Dermis blood vessel endothelial cell (primary cell): Measurements from ENCODE around the gene SRXN1. TPM values are rescaled to one million over a fixed set of nuclear protein-coding genes. Genes with fewer than 3 reads are reported as not detected.
A peak's percentile ranks its signal among the peaks of the same experiment; 100 is the strongest.

Experiments used
- DNase-seq: peaks from one replicate; pipeline ENCODE4 v3.0.0; 2010
- total RNA-seq: library from RNA; depleted of rRNA; stranded (reverse); fragments of >200 nt; gene quantifications from 2 replicates; pipeline ENCODE4 v1.2.3, GENCODE V29; 2014

Gene SRXN1
- total RNA-seq, 1 donor from 2014 or later: 30.3 TPM

DNA sequence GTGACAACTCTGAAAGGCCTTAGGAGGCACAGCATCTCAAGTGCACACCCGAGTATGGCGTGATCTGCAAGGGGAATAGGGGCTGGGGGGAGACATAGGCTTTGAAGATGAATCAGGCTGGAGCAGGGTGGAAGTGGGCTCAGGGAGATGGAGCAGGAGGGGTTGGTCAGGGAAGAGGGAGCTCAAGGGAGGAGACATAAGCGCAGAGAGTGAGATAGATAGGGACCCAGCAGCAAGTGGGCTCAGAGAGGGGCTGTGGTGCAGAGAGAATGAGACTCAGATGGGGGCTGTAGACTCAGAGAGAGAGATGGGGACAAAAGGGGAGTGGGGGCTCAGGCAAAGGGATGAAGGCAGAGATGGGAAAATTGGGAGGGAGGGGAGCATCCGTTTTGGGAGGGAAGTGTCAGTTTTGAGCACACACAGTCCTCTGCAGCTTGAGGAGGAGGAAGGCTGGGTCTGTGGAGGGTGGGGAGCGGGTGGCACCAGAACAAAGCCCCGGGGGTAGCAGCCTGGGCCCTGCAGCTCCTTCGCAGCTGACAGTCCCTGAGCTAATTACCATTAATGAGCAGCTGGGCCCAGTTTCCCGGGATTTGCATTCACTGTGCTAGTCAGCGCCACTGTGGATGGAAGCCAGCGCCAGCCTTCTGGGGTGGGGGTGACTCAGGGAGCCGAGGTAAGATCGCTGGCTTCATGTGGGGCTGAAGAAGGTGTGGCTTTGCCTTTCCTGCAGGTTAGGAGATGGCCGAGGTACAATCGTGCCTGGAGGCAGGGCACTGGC lies 18.7 kb downstream of the SRXN1 start:
- DNase-seq: no peak

DNA sequence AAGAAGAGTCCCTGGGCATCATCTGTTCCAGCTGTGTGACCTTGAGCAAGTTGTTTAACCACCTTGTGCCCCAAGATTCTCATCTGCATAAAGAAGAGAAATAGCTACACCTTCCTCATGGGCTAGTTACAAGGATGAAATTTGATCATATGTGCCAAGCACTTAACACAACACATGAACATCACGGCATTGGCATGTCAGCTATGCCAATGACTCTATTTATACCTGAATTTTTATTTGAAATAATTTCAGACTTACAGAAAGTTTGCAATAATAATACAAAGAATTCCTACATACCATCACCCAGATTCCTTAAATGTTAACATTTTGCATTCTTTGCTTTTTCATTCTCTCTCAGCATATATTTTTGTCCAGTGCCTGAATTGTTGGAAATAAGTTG lies 21.9 kb downstream of the SRXN1 start:
- DNase-seq: no peak

DNA sequence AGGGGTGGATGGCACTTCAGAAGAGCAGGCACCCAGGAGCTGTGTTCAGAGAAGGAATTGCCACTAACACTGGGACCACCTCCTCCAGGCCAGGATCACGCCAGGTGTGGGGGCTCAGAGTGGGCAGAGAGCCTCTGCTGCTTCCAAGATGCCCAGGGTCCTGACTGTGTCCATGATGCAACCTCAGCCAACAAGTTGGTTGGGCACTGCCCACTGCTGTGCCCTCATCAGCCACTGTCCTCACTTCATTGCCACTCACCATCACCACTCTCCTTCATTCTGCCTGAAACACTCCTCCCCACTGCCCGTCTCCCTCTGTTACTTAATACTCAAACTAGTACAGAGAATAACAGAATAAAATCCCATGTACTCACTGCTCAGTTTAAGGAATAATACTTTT lies 26.4 kb downstream of the SRXN1 start:
- no peak for DNase-seq

DNA sequence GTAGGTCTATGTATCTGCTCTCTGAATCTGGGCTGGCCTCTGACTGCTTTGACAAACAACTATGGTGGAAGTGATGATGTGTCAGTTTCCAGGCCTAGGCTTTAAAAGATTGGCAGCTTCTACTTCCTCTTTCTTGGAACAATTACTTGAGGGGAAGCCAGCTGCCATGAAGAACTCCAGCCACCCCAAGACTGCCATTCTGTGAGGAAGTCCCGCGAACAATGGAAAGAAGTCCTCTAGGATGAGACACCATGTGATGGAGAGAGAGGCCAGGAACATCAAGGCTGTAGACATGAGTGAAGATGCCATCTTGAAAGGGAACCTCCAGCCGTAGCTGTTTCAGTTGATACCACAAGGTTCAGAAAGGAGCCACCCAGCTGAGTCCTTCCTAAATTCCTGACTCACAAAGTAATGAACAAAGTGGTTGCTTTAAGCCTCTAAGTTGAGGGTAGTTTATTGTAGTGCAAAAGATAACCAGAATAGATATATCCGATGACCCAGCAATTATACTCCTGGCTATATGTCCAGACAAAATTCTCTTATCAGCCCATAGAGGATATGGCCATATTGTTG lies 27.6 kb downstream of the SRXN1 start:
- peak; percentile 78 for DNase-seq

DNA sequence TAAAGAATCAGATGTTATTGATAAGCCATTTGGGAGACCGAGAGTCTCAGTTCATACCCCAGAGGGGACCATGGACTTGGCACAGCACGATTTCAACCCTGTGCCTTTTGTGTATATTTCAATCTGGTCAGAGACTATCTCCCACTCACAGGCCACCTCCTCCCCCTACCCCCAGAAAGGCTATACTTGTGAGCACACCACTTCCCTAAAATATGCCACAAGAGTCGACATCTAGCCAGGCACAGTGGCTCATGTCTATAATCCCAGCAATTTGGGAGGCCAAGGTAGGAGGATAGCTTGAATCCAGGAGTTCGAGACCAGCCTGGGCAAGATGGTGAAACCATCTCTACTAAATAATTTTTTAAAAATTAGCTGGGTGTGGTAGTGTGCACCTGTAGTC lies 29.3 kb downstream of the SRXN1 start:
- no peak for DNase-seq

DNA sequence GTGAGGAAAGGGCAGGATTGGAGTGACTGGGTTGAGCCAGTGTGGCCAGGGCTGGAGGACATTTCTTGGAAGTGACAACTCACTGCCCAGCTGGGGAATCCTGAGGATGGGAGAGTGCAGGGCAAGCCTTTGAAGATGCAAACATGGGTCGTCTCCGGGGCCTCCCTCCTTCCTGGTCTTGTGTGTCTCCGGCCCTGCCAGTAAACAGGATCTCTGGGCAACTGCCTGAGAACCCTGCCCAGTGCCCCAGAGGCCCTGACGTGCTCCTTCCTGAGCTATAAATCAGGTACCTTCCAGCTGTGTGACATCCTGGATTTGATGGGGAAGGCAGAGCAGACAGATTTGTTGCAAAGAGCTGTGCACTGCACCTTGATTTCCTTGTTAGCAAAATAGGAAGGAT lies 30.0 kb downstream of the SRXN1 start:
- DNase-seq: no peak

DNA sequence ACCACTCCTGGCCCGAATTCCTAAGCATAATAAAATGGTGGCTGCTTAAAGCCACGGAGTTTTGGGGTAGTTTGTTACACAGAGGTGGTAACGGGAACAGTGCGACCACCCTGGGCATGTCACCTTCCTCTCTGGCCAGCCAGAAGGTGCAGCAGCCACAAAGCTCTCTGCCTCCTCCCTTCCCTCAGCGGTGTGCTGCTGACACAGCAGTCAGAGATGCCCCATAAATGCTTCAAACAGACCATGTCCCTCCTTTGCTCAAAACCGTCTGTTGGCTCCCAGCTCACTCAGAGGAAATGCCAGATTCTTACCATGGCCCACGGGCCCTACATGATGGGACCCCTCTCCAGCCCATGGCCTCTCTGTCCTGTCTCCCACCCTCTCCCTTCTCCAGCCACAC lies 30.8 kb downstream of the SRXN1 start:
- no peak for DNase-seq

DNA sequence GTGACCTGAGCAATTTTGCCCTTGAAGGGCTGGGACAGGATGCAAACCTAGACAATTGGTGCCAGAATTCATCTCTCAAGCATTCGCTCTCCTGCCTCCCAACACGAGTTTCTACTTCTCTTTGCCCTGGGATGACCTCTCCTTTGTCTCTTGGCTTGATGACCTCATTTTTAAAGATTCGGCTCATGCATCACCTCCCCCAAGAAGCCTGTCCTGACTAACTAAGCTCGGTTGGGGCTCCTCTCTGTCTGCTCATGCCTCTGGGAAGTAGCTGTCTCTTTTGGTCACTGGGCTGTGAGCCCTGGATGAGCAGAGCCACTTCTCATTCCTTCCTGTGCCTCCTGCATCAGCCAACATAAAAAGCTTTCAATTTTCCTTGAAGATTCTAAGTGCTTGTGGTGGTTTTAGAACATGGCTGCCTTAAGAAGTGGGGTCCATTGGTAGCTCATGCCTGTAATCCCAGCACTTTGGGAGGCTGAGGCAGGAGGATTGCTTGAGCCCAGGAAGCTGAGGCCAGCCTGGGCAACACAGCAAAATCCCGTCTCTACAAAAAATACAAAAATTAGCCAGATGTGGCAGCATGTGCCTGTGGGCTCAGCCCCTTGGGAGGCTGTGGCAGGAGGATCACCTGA lies 31.8 kb downstream of the SRXN1 start:
- DNase-seq: peak; percentile 41

DNA sequence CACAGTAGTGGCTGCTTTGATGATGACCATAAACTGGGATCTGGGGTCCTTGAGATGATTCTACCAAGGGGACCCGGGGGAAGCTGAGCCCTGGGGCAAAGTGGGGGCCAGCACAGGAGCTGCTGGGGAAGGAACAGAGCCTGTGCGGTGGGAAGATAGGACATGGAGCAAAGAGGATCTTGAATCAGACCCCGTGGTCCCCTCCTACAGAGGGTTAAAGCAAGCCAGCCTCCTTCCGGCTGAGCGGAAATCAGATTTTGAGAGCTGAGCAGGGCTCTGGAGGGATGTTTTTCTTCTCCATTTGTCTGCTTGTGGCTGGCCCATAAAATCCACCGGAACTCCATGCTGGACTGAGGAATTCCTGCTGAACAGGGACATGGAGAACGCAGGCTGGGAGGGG lies 32.8 kb downstream of the SRXN1 start:
- no peak for DNase-seq

DNA sequence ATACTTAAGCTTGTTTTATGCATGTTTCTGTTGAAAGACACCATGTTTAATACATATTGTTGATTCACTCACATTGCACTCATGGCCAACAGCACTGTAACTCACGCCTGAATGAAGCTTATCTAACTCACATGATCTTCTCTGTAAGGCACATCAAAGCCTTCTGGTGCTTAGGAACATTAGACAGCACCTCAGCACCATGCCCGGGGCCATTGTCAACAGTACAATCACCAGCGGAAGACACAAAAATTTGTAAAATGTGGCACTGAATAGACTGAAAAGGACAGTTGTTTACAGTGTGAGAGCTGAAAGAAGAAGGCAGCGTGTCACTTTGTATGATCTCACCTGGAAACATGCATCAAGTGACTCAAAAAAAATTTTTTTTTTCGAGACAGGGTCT lies 34.0 kb downstream of the SRXN1 start:
- DNase-seq: no peak

DNA sequence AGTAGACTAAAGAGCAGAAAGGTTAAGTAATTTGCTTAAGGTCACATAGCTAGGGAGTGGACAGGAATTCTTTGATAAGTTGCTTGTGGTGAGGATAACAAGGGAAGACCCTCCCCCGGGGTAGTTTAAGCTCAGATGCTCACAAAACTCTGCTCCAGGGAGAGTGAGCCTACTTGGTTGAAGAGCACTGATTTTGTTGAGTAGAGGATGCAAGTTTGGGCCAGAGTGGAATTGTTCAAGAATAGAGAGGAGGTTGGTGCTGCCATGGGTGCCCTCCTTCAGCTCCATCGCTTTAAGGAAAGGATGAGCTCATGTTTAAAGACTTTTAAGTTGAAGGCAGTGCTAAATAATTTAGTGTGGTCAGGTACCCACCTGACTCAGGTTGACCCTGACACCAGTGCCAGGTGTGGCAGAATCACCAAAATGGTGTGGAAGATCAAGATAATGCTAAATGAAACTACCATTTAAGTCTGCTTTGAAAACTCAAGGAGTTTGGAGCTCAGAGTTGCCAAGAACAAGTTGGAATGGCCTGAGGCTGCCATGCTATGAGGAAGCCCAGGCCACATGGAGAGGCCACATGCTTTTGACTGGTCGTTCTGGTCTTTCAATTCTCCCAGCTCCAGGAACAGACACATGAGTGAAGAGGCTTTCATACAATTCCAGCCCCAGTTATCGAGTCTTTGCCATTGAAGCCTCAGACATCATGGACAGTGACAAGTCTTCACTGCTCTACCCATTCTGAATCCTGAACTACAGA lies 34.9 kb downstream of the SRXN1 start:
- no peak for DNase-seq

DNA sequence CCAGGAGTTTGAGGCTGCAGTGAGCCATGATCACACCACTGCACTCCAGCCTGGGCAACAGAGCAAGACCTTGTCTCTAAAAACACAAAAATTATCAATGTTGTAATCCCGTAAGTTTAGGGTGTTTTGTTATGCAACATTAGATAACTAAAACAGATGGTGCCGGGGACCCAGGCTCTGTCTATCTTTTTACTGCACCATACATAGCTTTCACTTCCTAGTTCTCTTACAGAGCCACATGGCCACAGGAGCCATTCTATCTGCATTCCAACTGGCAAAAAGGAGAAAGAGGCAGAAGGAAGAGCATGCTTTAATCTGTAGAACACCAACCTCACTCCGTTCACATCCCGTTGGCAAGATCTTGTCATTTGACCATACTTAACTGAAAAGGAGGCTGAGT lies 37.5 kb downstream of the SRXN1 start:
- no peak for DNase-seq

DNA sequence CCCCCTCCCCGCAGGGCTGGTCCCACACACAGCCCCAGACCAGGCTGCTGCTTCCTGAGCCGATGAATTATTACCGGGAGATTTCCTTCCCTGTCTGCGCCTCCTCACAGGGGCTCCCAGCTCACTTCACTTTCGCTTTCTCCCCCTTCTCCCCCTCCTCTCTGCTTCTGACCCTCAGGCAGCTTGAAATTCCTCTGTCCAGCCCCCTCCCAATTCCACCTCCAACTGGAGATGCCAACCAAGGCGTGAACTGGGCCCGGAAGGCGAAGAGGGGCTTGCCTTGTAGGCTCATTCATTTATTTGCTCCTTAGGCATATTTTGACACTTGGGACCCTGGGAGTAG lies 41.2 kb downstream of the SRXN1 start:
- peak; percentile 26 for DNase-seq

DNA sequence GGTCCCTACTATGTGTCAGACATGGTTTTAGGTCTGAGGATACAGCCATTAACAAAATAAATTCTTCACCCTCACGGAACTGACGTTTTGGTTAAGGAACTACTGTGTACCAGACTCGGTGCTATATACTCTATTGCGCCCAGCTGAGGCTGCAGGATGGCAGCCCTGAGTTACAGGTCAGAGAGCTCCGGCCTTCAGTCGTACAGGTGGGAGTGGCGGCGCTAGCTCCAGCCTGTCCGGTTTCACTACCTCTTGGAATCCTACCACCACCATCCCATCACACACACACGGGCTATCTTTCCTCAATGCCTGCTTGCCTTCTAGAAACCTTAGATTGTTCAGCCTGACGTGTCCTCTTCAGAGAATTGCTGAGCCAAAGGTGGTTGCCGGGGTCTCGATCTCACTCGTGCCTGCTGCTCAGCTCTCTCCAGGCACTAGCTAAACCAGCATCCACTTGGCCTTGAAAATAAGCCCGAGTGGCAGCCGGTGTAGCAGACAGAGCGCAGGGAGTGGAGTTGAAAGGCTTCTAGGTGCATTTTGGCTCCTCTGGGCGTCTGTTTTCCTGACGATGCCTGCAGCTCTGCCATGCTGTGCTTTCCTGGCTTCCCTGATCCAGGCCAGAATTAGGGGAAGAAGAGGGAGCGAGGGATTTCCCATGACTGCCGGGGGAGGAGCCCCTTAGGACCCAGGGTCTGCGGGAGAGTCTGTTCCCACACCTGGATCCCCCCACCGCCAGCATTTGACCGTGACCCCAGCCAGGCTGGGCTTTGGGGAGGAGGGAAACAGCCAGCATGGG lies 41.8 kb downstream of the SRXN1 start:
- DNase-seq: no peak

DNA sequence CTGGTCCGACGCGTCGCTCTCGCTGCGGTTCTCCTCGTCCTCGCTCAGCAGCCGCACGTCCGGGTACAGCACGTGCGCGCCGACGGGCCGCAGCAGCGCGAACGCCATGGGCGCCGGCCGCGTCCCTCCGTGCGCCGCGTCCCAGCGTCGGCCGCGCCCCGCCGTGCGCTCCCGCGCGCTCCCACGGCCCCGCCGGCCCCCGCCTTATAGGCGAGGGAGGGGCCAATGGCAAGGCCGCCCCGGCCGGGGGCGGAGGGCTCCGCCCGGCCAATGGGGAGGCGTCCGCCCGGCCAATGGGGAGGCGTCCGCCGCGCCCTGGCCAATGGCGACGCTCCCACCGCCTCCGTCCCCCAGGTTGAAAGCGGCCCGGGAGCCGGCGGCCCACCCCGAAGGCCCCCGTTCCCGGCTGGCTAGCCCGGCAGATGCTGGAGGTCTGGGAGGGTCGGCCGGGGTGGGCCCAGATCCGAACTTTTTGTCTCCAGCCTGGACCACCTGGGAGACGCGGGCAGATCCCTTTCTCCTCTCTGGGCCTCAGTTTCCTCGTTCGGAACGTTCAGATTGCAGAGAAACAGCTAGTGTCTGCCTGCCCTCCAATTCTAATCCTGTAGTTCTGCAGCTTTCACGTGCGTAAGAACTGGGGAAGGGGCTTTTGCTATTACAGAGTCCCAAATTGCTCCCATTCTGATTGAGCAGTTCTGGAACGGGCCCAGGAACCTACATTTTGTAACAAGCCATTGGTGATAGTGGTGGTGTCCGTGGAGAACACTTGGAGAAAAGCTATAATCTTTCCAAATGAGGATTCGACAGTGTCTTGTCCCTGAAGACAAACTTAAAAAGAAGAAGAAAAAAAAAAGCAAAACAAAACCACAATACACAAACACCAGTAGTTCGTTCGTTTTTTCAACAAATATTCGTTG lies 42.6 kb downstream of the SRXN1 start, which contains the start of gene TCF15:
Gene TCF15, minus strand, starts transcription at position 180 of the 917 bp plus-strand sequence. Its CDS starts 72 bp downstream, at position 108.
- DNase-seq: peak; percentile 71

DNA sequence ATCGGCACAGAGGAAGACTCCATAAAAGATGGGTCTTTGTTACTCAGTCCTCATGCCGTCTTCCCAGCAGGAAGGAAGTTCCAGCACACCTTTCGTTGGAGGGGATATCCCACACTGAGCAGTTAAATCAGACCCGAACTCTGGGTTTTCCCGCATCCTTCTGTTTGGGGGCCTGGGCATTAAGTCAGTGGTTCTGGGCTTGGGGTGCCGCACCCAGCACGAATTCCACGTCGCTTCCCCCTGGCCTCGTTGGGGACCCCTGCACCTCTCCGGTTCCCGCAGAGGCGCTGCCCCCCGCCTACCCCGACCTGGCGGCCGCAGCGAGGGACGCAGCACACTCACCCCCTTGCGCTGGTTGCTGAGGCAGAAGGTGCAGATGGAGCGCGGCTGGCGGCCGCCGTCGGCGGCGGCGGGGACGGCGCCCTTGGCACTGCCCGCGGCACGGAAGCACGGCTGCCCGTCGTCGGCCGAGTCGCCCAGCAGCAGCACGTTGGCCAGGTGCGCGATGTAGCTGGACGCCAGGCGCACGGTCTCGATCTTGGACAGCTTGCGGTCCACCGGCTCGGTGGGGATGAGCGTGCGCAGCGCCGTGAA lies 43.5 kb downstream of the SRXN1 start:
- no peak for DNase-seq

DNA sequence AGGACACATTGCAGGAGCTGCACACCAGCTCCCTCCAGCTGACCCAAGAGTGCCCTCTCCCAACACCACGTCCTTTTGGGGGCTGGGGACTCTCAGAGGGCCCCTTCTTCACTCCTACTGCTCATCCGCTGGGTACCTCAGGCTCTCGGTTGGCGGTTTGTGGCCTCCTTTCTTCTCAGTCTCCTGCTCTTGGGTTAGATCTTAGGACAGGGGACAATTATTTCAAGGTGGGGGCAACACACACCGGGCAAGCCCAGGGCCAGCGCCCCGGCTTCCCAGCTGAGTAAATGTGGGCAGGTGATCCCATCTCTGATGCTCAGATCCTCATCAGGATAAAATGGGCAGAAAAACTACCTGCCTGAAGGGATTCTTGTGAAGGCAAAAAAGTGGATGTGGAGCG lies 44.0 kb downstream of the SRXN1 start:
- DNase-seq: no peak

DNA sequence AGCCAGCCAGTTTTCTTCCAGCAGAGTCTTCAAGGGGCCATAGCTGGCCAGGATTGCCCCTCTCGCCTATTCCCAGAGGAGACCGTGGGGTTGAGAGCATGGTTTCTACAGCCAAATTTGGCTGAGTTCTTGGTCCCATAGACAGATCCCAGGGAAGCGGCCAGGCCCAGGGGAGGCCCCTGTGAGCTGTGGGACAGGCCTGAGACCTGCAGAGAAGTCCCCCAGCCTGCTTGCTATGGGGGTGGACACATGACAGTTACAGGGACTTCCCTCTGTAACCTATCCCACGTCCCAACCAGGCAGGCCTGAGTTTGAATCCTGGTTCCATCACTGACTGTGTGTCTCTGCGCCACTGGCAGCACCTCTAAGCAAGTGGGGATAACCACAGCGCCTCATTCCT lies 45.5 kb downstream of the SRXN1 start:
- DNase-seq: no peak

DNA sequence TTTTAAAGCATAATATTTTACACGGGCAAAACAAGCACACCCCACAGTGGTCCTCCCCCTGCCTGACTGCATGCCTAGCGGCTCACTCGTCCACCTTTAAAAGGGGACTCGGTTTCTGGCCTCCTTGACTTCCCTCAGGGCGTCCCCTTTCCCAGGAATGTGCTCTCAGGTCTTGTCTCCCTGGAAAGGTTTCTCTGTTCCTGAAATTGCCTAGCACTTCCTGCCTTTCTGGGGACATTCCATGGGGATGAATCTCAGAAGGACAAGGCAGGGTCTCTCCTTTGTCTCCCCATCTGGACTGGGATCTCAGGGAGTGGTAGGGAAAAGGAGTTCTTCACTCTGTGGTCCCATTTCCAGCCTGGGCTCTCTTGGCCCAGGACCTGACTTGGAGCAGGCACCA lies 47.8 kb downstream of the SRXN1 start:
- no peak for DNase-seq

DNA sequence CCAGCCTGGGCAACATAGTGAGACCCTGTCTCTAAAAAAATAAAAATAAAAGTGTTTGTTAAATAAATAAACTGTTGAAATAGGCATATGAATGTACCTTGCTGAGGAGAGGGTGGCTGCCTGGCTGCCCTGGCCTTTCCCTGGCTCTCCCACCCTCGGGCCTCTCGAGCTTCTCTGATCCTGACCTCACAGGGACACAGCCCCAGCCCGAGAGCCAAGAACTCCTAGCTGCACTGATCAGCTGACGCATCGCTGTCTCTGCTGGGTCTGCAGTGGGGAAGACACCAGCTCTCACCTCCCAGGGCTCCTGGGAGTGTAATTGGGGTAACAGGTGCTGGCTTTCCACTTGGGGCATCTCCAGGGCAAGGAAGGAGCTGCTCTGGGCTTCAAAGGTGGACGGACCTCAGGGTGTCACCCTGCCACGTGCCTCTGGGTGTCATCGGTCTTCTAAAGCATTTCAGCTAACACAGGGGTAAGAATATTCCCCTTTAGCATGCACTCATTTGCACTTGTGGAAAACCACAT lies 49.8 kb downstream of the SRXN1 start:
- no peak for DNase-seq
